ENCODE results near the gene LHX5.

GRCh38 chr12:113457185-113457584 lies 14.5 kb downstream of the LHX5 start:
- no peak for TF ChIP-seq CTCF (IDR thresholded peaks at IDR 0.05)
- no peak for TF ChIP-seq EZH2phosphoT487 (IDR thresholded peaks at IDR 0.05)

Measured in neural progenitor cell (in vitro differentiated cells).